MCF 10A (cell line): ENCODE measurements around the gene CLEC16A. TPM values are rescaled to one million over a fixed set of nuclear protein-coding genes. Genes with fewer than 3 reads are reported as not detected.
A peak's percentile ranks its signal among the peaks of the same experiment; 100 is the strongest.

Source experiments
- BruUV-seq: library from RNA; stranded (reverse); fragments of 400-500 nt; replicated peaks from 2 replicates; lab custom pipeline; 2021; lab: Mats Ljungman, UMichigan
- CTCF ChIA-PET: fragments of 300-600 bp; sonication (Branson Sonifier 250); formaldehyde crosslinking; extraction: SDS; loops from one replicate; lab custom pipeline; 2021; ENCODE audit warnings: antibody characterized with exemption, inconsistent platforms; lab: Yijun Ruan, JAX
- POLR2A ChIA-PET: fragments of 300-600, 350-650 bp; sonication (Branson Sonifier 250); formaldehyde crosslinking; extraction: SDS; loops from one replicate; lab custom pipeline; 2020; ENCODE audit warnings: antibody characterized with exemption, inconsistent platforms; lab: Yijun Ruan, JAX
- DNase-seq: peaks from one replicate; pipeline ENCODE4 v3.0.0-alpha.2; 2018; ENCODE audit not compliant: unreplicated experiment
- H3K27ac Mint-ChIP-seq: one replicate; pipeline ENCODE4 v1.8.0; 2022; ENCODE audit warnings: mild to moderate bottlenecking, low read depth, mixed read lengths; ENCODE audit not compliant: unreplicated experiment
- H3K27me3 Mint-ChIP-seq: one replicate; pipeline ENCODE4 v1.8.0; 2022; ENCODE audit warnings: mixed read lengths; ENCODE audit not compliant: insufficient read depth, unreplicated experiment
- H3K36me3 Mint-ChIP-seq: one replicate; pipeline ENCODE4 v1.8.0; 2022; ENCODE audit warnings: mild to moderate bottlenecking, moderate library complexity, mixed read lengths; ENCODE audit not compliant: insufficient read depth, unreplicated experiment
- H3K4me1 Mint-ChIP-seq: one replicate; pipeline ENCODE4 v1.8.0; 2022; ENCODE audit warnings: mixed read lengths; ENCODE audit not compliant: insufficient read depth, unreplicated experiment
- H3K4me3 Mint-ChIP-seq: one replicate; pipeline ENCODE4 v1.8.0; 2022; ENCODE audit warnings: mild to moderate bottlenecking, moderate library complexity, mixed read lengths; ENCODE audit not compliant: unreplicated experiment
- H3K9me3 Mint-ChIP-seq: one replicate; pipeline ENCODE4 v1.8.0; 2022; ENCODE audit warnings: mixed read lengths; ENCODE audit not compliant: unreplicated experiment
- intact Hi-C: fragments of 100-400 bp; cut with micrococcal nuclease; formaldehyde crosslinking; loops from 2 replicates; pipeline ENCODE4 v1.14.1; 2022
- total RNA-seq: library from RNA; stranded (reverse); gene quantifications from 2 replicates; pipeline ENCODE4 v1.2.3, GENCODE V29; 2022
- TF ChIP-seq, protein P1 (sequence below): fragments of 200-600 bp; IDR thresholded peaks from one replicate; pipeline ENCODE4 v1.8.0; 2022; ENCODE audit warnings: antibody characterized with exemption, mild to moderate bottlenecking; ENCODE audit not compliant: unreplicated experiment

CLEC16A gene
- total RNA-seq, 1 experiment from 2014 or later, result 32.4 TPM

- intact Hi-C loops, result no loop called here
These were observed 70.7 kb downstream of the CLEC16A start for GRCh38 chr16:11015076-11015475.

GRCh38 chr16:11015607-11016006 lies 71.2 kb downstream of the CLEC16A start:
- no peak overlapping the region for H3K27ac Mint-ChIP-seq
- POLR2A ChIA-PET, result interaction anchor here (0.8 to 1.6 kb wide), 2 partner anchors 19 to 240 kb away, joined by 6 read pairs; partner anchors contain the start of gene SOCS1
- CTCF ChIA-PET, result interaction anchor here (0.6 to 1.0 kb wide), 2 partner anchors 11 to 19 kb away, joined by 4 to 5 read pairs; no protein-coding TSS in a partner anchor

More at GRCh38 chr16:11015076-11015475, 70.7 kb downstream of the CLEC16A start:
- ChIA-PET POLR2A (interaction anchor here (0.8 to 1.6 kb wide), 3 partner anchors 13 to 241 kb away, joined by 4 to 6 read pairs (median 6); partner anchors contain the start of gene SOCS1), CTCF (interaction anchor here (0.7 to 1.0 kb wide), 2 partner anchors 11 to 21 kb away, joined by 5 to 7 read pairs; no protein-coding TSS in a partner anchor)
- no TSS peak for BruUV-seq
- Mint-ChIP-seq H3K27me3 (no peaks in the 10 kb centered on the region), H3K9me3 (no peaks in the 10 kb centered on the region), H3K36me3 (peaks cover 9% of the 10 kb centered on the region), H3K4me1 (peaks cover 51% of the 10 kb centered on the region), H3K27ac (peak overlapping the region; percentile 57), H3K4me3 (no peak overlapping the region)
- TF ChIP-seq, protein P1, sequence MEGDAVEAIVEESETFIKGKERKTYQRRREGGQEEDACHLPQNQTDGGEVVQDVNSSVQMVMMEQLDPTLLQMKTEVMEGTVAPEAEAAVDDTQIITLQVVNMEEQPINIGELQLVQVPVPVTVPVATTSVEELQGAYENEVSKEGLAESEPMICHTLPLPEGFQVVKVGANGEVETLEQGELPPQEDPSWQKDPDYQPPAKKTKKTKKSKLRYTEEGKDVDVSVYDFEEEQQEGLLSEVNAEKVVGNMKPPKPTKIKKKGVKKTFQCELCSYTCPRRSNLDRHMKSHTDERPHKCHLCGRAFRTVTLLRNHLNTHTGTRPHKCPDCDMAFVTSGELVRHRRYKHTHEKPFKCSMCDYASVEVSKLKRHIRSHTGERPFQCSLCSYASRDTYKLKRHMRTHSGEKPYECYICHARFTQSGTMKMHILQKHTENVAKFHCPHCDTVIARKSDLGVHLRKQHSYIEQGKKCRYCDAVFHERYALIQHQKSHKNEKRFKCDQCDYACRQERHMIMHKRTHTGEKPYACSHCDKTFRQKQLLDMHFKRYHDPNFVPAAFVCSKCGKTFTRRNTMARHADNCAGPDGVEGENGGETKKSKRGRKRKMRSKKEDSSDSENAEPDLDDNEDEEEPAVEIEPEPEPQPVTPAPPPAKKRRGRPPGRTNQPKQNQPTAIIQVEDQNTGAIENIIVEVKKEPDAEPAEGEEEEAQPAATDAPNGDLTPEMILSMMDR, result no peak
- no peak for DNase-seq

GRCh38 chr16:11016524-11016988 lies 72.2 kb downstream of the CLEC16A start:
- no TSS peak for BruUV-seq
- Mint-ChIP-seq H3K27ac (peak overlapping the region; percentile 92), H3K4me3 (peak overlapping the region; percentile 42), H3K27me3 (no peaks in the 10 kb centered on the region), H3K9me3 (no peaks in the 10 kb centered on the region), H3K36me3 (peaks cover 9% of the 10 kb centered on the region), H3K4me1 (peaks cover 37% of the 10 kb centered on the region)
- TF ChIP-seq, protein P1, result no peak
- ChIA-PET POLR2A (interaction anchor here (0.7 to 2.3 kb wide), 10 partner anchors 11 to 240 kb away, joined by 3 to 20 read pairs (median 6); partner anchors contain the start of gene SOCS1), CTCF (interaction anchor here (0.9 to 1.2 kb wide), 3 partner anchors 9 to 14 kb away, joined by 3 to 4 read pairs (median 4); no protein-coding TSS in a partner anchor)
- intact Hi-C loops, result no loop called here
- no peak for DNase-seq

More at GRCh38 chr16:11015607-11016006, 71.2 kb downstream of the CLEC16A start:
- H3K4me3 Mint-ChIP-seq, result no peak overlapping the region
- intact Hi-C loops, result no loop called here
- DNase-seq, result no peak
- BruUV-seq, result no TSS peak
- no peaks in the 10 kb centered on the region for H3K27me3 Mint-ChIP-seq
- TF ChIP-seq, protein P1, result no peak
- H3K4me1 Mint-ChIP-seq, result peaks cover 46% of the 10 kb centered on the region
- peaks cover 9% of the 10 kb centered on the region for H3K36me3 Mint-ChIP-seq
- H3K9me3 Mint-ChIP-seq, result no peaks in the 10 kb centered on the region

DNA sequence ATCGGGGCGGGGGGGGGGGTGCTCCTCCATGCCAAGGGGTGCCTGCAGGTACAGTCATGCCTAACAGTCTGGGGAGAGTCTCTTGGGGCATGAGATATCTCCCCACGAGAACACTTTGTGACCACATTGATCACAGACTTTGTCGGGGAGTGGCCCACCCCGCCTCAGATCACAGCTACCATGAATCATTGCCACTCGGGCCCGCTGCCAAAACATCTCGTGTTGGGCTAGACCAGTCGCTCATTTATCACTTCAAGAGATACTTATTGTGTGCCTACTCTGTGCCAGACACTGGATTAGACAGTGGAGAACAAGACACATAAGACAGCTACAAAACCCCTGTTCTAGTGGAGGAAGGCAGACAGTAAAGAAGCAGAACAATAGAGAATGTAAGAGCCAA lies 72.6 kb downstream of the CLEC16A start:
- DNase-seq, result peak; percentile 88
- H3K36me3 Mint-ChIP-seq, result peaks cover 9% of the 10 kb centered on the region
- intact Hi-C loops, result no loop called here
- no TSS peak for BruUV-seq
- TF ChIP-seq, protein P1, result no peak
- no peaks in the 10 kb centered on the region for H3K9me3 Mint-ChIP-seq
- peaks cover 33% of the 10 kb centered on the region for H3K4me1 Mint-ChIP-seq
- no peaks in the 10 kb centered on the region for H3K27me3 Mint-ChIP-seq
- H3K27ac Mint-ChIP-seq, result peak overlapping the region; percentile 92
- POLR2A ChIA-PET, result interaction anchor here (0.7 to 2.3 kb wide), 9 partner anchors 12 to 239 kb away, joined by 3 to 20 read pairs (median 6); partner anchors contain the start of gene SOCS1
- CTCF ChIA-PET, result interaction anchor here (0.6 to 1.2 kb wide), 4 partner anchors 10 to 53 kb away, joined by 3 to 4 read pairs (median 4); no protein-coding TSS in a partner anchor
- peak overlapping the region; percentile 42 for H3K4me3 Mint-ChIP-seq
